HepG2 (cell line): ENCODE measurements around the gene CPLANE1. TPM values are rescaled to one million over a fixed set of nuclear protein-coding genes. Genes with fewer than 3 reads are reported as not detected.
"Not testable (repeated sequence)": the region's sequence is repeated elsewhere in the genome, so short reads cannot be mapped to it uniquely, and the experiment has no call there.

Source experiments
- ATAC-seq: fragments of 200-7000 bp; cut with Tn5 transposase; 3 replicates; pipeline ENCODE4 v1.9.1; 2020; ENCODE audit warnings: mild to moderate bottlenecking, moderate library complexity
- BruUV-seq: library from RNA; stranded (reverse); fragments of 400-500 nt; replicated peaks from 2 replicates; lab custom pipeline; 2021; lab: Mats Ljungman, UMichigan
- CTCF ChIA-PET: fragments of 300-600 bp; formaldehyde crosslinking; extraction: SDS; loops from one replicate; lab custom pipeline; 2021; ENCODE audit warnings: low total read pairs, inconsistent platforms, low intra/inter-chr PET ratio; lab: Yijun Ruan, JAX
- POLR2A ChIA-PET: fragments of 350-600 bp; sonication (Branson Sonifier 250); formaldehyde crosslinking; loops from one replicate; lab custom pipeline; 2020; ENCODE audit warnings: antibody characterized with exemption, inconsistent platforms; lab: Yijun Ruan, JAX
- DNase-seq: peaks from one replicate; pipeline ENCODE4 v3.0.0-alpha.2; 2015; ENCODE audit warnings: low spot score
- FAIRE-seq: peaks from 3 replicates; lab custom pipeline; 2011; peaks lifted over from hg19 to GRCh38; lab: Jason Lieb, UNC
- H2AFZ ChIP-seq: one replicate; pipeline ENCODE4 v1.6.1; 2011; ENCODE audit warnings: low read length, inconsistent platforms
- H3K27ac ChIP-seq: fragments of 300-600 bp; 3 replicates; pipeline ENCODE4 v1.8.0; 2011; ENCODE audit warnings: mixed run types, mild to moderate bottlenecking, mixed read lengths, low read length, inconsistent platforms; ENCODE audit not compliant: insufficient read depth; ENCODE audit errors: extremely low read length
- H3K27me3 ChIP-seq, 2 experiments: fragments of 200-600 bp in 1 of 2; 2 replicates in 1 of 2; 3 replicates in 1 of 2; pipeline versions ENCODE4 v1.6.0 to v1.8.0; 2011; ENCODE audit warnings: low read length in 2 of 2, mild to moderate bottlenecking in 2 of 2, moderate library complexity in 2 of 2, inconsistent platforms in 1 of 2; ENCODE audit not compliant: insufficient read depth in 2 of 2, control insufficient read depth in 1 of 2
- H3K36me3 ChIP-seq, 2 experiments: fragments of 200-600 bp in 1 of 2; replicated peaks in 1 of 2; 2 replicates in 1 of 2; 3 replicates in 1 of 2; pipeline versions ENCODE4 v1.5.1 to v1.8.0; 2011; ENCODE audit warnings: low read length in 2 of 2, inconsistent platforms in 1 of 2; ENCODE audit not compliant: insufficient read depth in 2 of 2, control insufficient read depth in 1 of 2
- H3K4me1 ChIP-seq: 2 replicates; pipeline ENCODE4 v1.5.1; 2012; ENCODE audit warnings: low read length, inconsistent platforms; ENCODE audit not compliant: insufficient read depth
- H3K4me2 ChIP-seq: 2 replicates; pipeline ENCODE4 v1.6.0; 2011; ENCODE audit warnings: low read depth, low read length, inconsistent platforms
- H3K4me3 ChIP-seq, 3 experiments: fragments of 200-600 bp in 1 of 3; sonication (generic), shearing (Covaris generic) in 1 of 3; replicated peaks in 1 of 3; 2 replicates each; pipeline ENCODE4 v1.5.1; 2011 to 2016; ENCODE audit warnings: low read length in 3 of 3, inconsistent platforms in 2 of 3, low read depth in 2 of 3, mild to moderate bottlenecking in 2 of 3, control low read depth in 1 of 3, mixed read lengths in 1 of 3; ENCODE audit not compliant: insufficient read depth in 1 of 3
- H3K79me2 ChIP-seq: one replicate; pipeline ENCODE4 v1.6.1; 2011; ENCODE audit warnings: low read length, inconsistent platforms; ENCODE audit not compliant: insufficient read depth
- H3K9ac ChIP-seq: 2 replicates; pipeline ENCODE4 v1.6.0; 2011; ENCODE audit warnings: mild to moderate bottlenecking, low read depth, low read length, inconsistent platforms; ENCODE audit not compliant: insufficient read depth
- H3K9me3 ChIP-seq: 2 replicates; pipeline ENCODE4 v1.5.1; 2012; ENCODE audit warnings: mild to moderate bottlenecking, low read length
- H4K20me1 ChIP-seq: 2 replicates; pipeline ENCODE4 v1.6.0; 2011; ENCODE audit warnings: inconsistent platforms, mild to moderate bottlenecking, low read length, moderate library complexity; ENCODE audit not compliant: insufficient read depth
- AGO2 ChIP-seq: fragments of 200-400 bp; formaldehyde crosslinking; optimal IDR thresholded peaks from 2 replicates; pipeline ENCODE3; 2017; ENCODE audit warnings: mild to moderate bottlenecking, low read depth, low read length, moderate library complexity
- BATF2 ChIP-seq: sonication (generic); formaldehyde crosslinking; IDR thresholded peaks from 2 replicates; pipeline ENCODE4 v1.8.0; 2022; ENCODE audit warnings: mild to moderate bottlenecking, missing genetic modification reagents, moderate library complexity
- ELF3 ChIP-seq: IDR thresholded peaks from 2 replicates; pipeline ENCODE4 v1.6.1; 2016; ENCODE audit warnings: missing genetic modification reagents, missing compliant biosample characterization
- FOXO1 ChIP-seq: sonication (generic); formaldehyde crosslinking; IDR thresholded peaks from 2 replicates; pipeline ENCODE4 v1.4.0; 2020; ENCODE audit warnings: missing genetic modification reagents
- MBNL3 ChIP-seq: fragments of 250-450 bp; sonication (Bioruptor Pico); conservative IDR thresholded peaks from 2 replicates; pipeline ENCODE4 v1.8.0; 2022; ENCODE audit warnings: mild to moderate bottlenecking, inconsistent platforms
- NFE2 ChIP-seq: sonication (generic); formaldehyde crosslinking; IDR thresholded peaks from 2 replicates; pipeline ENCODE4 v1.4.0; 2020; ENCODE audit warnings: missing genetic modification reagents
- POLR2AphosphoS2 ChIP-seq: IDR thresholded peaks from 2 replicates; pipeline ENCODE4 v1.6.1; 2011; ENCODE audit warnings: low read depth, low read length, improper control_type of control experiment
- SETDB1 ChIP-seq: sonication (generic); formaldehyde crosslinking; IDR thresholded peaks from 2 replicates; pipeline ENCODE4 v1.5.1; 2020; ENCODE audit warnings: missing genetic modification reagents, mild to moderate bottlenecking, borderline replicate concordance
- ZFP37 ChIP-seq: sonication (generic); formaldehyde crosslinking; IDR thresholded peaks from 2 replicates; pipeline ENCODE4 v1.4.0; 2020; ENCODE audit warnings: missing genetic modification reagents, borderline replicate concordance
- WGBS: methylation state at CpG from one replicate; pipeline ENCODE4 v1.1.6; 2017; ENCODE audit warnings: low lambda C conversion rate; 5-methylcytosine and 5-hydroxymethylcytosine counted together
- in situ Hi-C: cut with HindIII; loops from 2 replicates; pipeline ENCODE4 v1.10.0; 2017; ENCODE audit warnings: low pct_unique_long_range_greater_than_20kb; ENCODE audit not compliant: extremely low pct_ligation_motif_present
- intact Hi-C: fragments of 100-400 bp; cut with micrococcal nuclease; formaldehyde crosslinking; loops from one replicate; pipeline ENCODE4 v1.10.0; 2022; ENCODE audit not compliant: unreplicated experiment
- polyA plus RNA-seq, 8 experiments: library from polyadenylated mRNA; depleted of rRNA in 3 of 8; stranded (reverse) in 7 of 8; unstranded in 1 of 8; fragments of >200 nt; fragmentation: Illumina TruSeq in 4 of 8; extraction: Trizol in 4 of 8; gene quantifications; 2 replicates each; pipeline versions ENCODE4 v1.2.1 to v1.2.3, GENCODE V29; 2011 to 2016; ENCODE audit warnings: low read depth in 4 of 8, missing spikeins in 1 of 8, mixed read lengths in 1 of 8; ENCODE audit not compliant: insufficient read depth in 1 of 8
- total RNA-seq, 5 experiments: library from RNA; depleted of rRNA; stranded (reverse); fragments of >200 nt; fragmentation: Illumina TruSeq; extraction: Trizol; gene quantifications; 2 replicates each; pipeline ENCODE4 v1.2.3, GENCODE V29; 2016; ENCODE audit warnings: low read depth in 1 of 5
- TF ChIP-seq, protein P1 (sequence below): IDR thresholded peaks from 2 replicates; pipeline ENCODE4 v1.6.1; 2016; ENCODE audit warnings: low read depth, control low read depth
- TF ChIP-seq, protein P2 (sequence below): sonication (generic); formaldehyde crosslinking; IDR thresholded peaks from 2 replicates; pipeline ENCODE4 v1.4.0; 2020; ENCODE audit warnings: missing genetic modification reagents; ENCODE audit errors: not compliant biosample characterization
- TF ChIP-seq, protein P3 (sequence below): IDR thresholded peaks from 2 replicates; pipeline ENCODE4 v1.6.1; 2016

Gene CPLANE1
- total and polyA plus RNA-seq, 2 of the 13 experiments (the other 11 are each of a cell fraction or from before 2014, with no cell fraction given) = 6.3 to 9.9 TPM

GRCh38 chr5:37272511-37272910 lies 23.3 kb upstream of the CPLANE1 start (continued):
- no peak for TF ChIP-seq AGO2
- TF ChIP-seq, protein P1, sequence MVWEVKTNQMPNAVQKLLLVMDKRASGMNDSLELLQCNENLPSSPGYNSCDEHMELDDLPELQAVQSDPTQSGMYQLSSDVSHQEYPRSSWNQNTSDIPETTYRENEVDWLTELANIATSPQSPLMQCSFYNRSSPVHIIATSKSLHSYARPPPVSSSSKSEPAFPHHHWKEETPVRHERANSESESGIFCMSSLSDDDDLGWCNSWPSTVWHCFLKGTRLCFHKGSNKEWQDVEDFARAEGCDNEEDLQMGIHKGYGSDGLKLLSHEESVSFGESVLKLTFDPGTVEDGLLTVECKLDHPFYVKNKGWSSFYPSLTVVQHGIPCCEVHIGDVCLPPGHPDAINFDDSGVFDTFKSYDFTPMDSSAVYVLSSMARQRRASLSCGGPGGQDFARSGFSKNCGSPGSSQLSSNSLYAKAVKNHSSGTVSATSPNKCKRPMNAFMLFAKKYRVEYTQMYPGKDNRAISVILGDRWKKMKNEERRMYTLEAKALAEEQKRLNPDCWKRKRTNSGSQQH = no peak
- no peak for TF ChIP-seq SETDB1 (CRISPR knock-in tag)
- TF ChIP-seq ZFP37 (CRISPR knock-in tag) = no peak

DNA sequence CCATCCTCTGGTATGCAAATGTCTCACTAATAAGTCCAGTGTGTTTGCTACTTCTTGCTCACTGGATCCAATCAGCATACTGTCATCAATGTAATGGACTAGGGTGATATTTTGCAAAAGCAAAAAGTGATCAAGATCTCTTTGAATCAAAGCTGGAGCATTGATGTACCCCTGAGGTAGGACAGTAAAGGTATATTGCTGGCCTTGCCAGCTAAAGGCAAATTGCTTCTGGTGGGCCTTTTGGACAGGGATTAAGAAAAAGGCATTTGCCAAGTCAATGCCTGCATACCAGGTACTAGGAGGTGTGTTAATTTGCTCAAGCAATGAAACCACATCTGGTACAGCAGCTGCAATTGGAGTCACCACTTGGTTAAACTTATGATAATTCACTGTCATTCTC lies 18.9 kb upstream of the CPLANE1 start:
- H3K4me1 ChIP-seq, ATAC-seq, FAIRE-seq, intact Hi-C loops, H3K9me3 ChIP-seq, H2AFZ ChIP-seq, H3K27me3 ChIP-seq, H3K4me3 ChIP-seq, H3K36me3 ChIP-seq, H4K20me1 ChIP-seq, POLR2A ChIA-PET, DNase-seq, H3K27ac ChIP-seq, BruUV-seq, H3K4me2 ChIP-seq, CTCF ChIA-PET, H3K79me2 ChIP-seq, H3K9ac ChIP-seq, in situ Hi-C loops: not testable (repeated sequence)

GRCh38 chr5:37255774-37256358 lies 6.7 kb upstream of the CPLANE1 start:
- Histone ChIP-seq H3K4me2 (no peak overlapping the region), H3K27me3 (no peaks in the 10 kb centered on the region), H3K4me3 (no peak overlapping the region), H3K27ac (no peak overlapping the region), H3K36me3 (no peaks in the 10 kb centered on the region), H3K9me3 (peaks cover 10% of the 10 kb centered on the region), H3K79me2 (no peaks in the 10 kb centered on the region), H2AFZ (no peak overlapping the region), H4K20me1 (no peaks in the 10 kb centered on the region), H3K4me1 (peaks cover 6% of the 10 kb centered on the region), H3K9ac (no peak overlapping the region)
- in situ Hi-C loops = no loop called here
- 52% methylated on average over 4 of the region's 4 CpGs for WGBS
- ChIA-PET CTCF (no interaction called here), POLR2A (no interaction called here)
- intact Hi-C loops = no loop called here
- BruUV-seq = no TSS peak
- FAIRE-seq (no peak), ATAC-seq (no peak), DNase-seq (no peak)
- TF ChIP-seq, protein P2, sequence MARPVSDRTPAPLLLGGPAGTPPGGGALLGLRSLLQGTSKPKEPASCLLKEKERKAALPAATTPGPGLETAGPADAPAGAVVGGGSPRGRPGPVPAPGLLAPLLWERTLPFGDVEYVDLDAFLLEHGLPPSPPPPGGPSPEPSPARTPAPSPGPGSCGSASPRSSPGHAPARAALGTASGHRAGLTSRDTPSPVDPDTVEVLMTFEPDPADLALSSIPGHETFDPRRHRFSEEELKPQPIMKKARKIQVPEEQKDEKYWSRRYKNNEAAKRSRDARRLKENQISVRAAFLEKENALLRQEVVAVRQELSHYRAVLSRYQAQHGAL (CRISPR knock-in tag) = no peak
- TF ChIP-seq FOXO1 (CRISPR knock-in tag) (no peak), ELF3 (CRISPR knock-in tag) (no peak), POLR2AphosphoS2 (no peak), NFE2 (no peak), BATF2 (CRISPR knock-in tag) (no peak), MBNL3 (CRISPR knock-in tag) (no peak)
- TF ChIP-seq, protein P3, sequence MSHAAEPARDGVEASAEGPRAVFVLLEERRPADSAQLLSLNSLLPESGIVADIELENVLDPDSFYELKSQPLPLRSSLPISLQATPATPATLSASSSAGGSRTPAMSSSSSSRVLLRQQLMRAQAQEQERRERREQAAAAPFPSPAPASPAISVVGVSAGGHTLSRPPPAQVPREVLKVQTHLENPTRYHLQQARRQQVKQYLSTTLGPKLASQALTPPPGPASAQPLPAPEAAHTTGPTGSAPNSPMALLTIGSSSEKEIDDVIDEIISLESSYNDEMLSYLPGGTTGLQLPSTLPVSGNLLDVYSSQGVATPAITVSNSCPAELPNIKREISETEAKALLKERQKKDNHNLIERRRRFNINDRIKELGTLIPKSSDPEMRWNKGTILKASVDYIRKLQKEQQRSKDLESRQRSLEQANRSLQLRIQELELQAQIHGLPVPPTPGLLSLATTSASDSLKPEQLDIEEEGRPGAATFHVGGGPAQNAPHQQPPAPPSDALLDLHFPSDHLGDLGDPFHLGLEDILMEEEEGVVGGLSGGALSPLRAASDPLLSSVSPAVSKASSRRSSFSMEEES (CRISPR knock-in tag) = no peak
